Aorta (tissue), 5 donors: ENCODE measurements around the gene PRSS16. TPM values are rescaled to one million over a fixed set of nuclear protein-coding genes. Genes with fewer than 3 reads are reported as not detected.

Source experiments
- ATAC-seq: fragments of 200-7000 bp; cut with Tn5 transposase; one replicate; pipeline ENCODE4 v1.9.1; 2022; ENCODE audit warnings: moderate library complexity; ENCODE audit not compliant: low FRiP score
- DNase-seq, 2 donors: peaks; one replicate each; pipeline ENCODE4 v3.0.0-alpha.2; 2020
- H3K27ac ChIP-seq, 2 donors: one replicate each; pipeline ENCODE4 v1.5.1; 2013; ENCODE audit warnings: low read length in 2 of 2, mild to moderate bottlenecking in 2 of 2, moderate library complexity in 2 of 2, control low read depth in 1 of 2, inconsistent platforms in 1 of 2, low read depth in 1 of 2
- H3K27me3 ChIP-seq, 2 donors: one replicate each; pipeline ENCODE4 v1.6.1; 2013; ENCODE audit warnings: control low read depth in 1 of 2, low read length in 1 of 2, mild to moderate bottlenecking in 1 of 2, moderate library complexity in 1 of 2; ENCODE audit not compliant: insufficient read depth in 2 of 2, control insufficient read depth in 1 of 2
- H3K36me3 ChIP-seq, 2 donors: one replicate each; pipeline ENCODE4 v1.6.1; 2013; ENCODE audit warnings: control low read depth in 1 of 2, low read length in 1 of 2, mild to moderate bottlenecking in 1 of 2; ENCODE audit not compliant: insufficient read depth in 2 of 2, control insufficient read depth in 1 of 2
- H3K4me1 ChIP-seq, 2 donors: one replicate each; pipeline ENCODE4 v1.6.1; 2013; ENCODE audit warnings: low read length in 2 of 2, control low read depth in 1 of 2, mild to moderate bottlenecking in 1 of 2, moderate library complexity in 1 of 2; ENCODE audit not compliant: insufficient read depth in 2 of 2, control insufficient read depth in 1 of 2
- H3K4me3 ChIP-seq, 2 donors: one replicate each; pipeline ENCODE4 v1.5.1; 2013; ENCODE audit warnings: low read length in 2 of 2, control low read depth in 1 of 2, mild to moderate bottlenecking in 1 of 2
- H3K9me3 ChIP-seq: one replicate; pipeline ENCODE4 v1.6.1; 2013; ENCODE audit warnings: mild to moderate bottlenecking, low read length; ENCODE audit not compliant: control insufficient read depth
- WGBS, 2 donors: extraction: QIAGEN DNeasy Blood & Tissue Kit; methylation state at CpG; one replicate each; pipeline ENCODE4 v1.1.7; 2013; 5-methylcytosine and 5-hydroxymethylcytosine counted together
- intact Hi-C, 2 donors: fragments of 100-400 bp; cut with DNase I; formaldehyde crosslinking; loops; one replicate each; pipeline versions ENCODE4 v1.14.2 to v1.15.0; 2022
- polyA plus RNA-seq, 2 donors: library from polyadenylated mRNA; stranded (reverse); fragments of 200-250 nt; gene quantifications; one replicate each; pipeline ENCODE4 v1.2.3, GENCODE V29; 2013
- total RNA-seq, 2 donors: library from RNA; stranded (reverse); fragmentation: NEBNext Ultra II Directional; extraction: Animal tissue kit (Norgen Biotek cat#: 25700); gene quantifications; one replicate each; pipeline ENCODE4 v1.2.1, GENCODE V29; 2021
- donor health status: healthy with polysubstance abuse.
- donor health status: Bipolar disorder and iron deficiency.
- donor health status: DM: no; HTN: no; CAD: no.
- donor health status: DM: no; HTN: no; CAD: no.
- donor health status: DM: yes; HTN: yes; CAD: no.

PRSS16 gene
- total and polyA plus RNA-seq, 4 donors = 0.75 to 1.1 TPM; not detected in 2

GRCh38 chr6:27238010-27238983, 9.2 kb upstream of the PRSS16 start:
- intact Hi-C loops = no loop called here
- no peak for ATAC-seq
- Histone ChIP-seq H3K4me3 (peak overlapping the region in 1 of 2 donors; percentile 33), H3K9me3 (peaks cover 5% of the 10 kb centered on the region), H3K4me1 (no peaks in the 10 kb centered on the region), H3K27me3 (no peaks in the 10 kb centered on the region), H3K36me3 (no peaks in the 10 kb centered on the region), H3K27ac (no peak overlapping the region)
- 3 to 5% methylated on average over 41 of the region's 41 CpGs for WGBS, 2 donors
- no peak for DNase-seq

- ATAC-seq (no peak), DNase-seq (no peak)
- no peak overlapping the region for H3K27ac ChIP-seq
- 82 to 83% methylated on average over 6 of the region's 6 CpGs for WGBS, 2 donors
- peaks cover 5% of the 10 kb centered on the region for H3K9me3 ChIP-seq
- intact Hi-C loops = no loop called here
- H3K4me3 ChIP-seq = no peak overlapping the region
- H3K27me3 ChIP-seq = no peaks in the 10 kb centered on the region
- no peaks in the 10 kb centered on the region for H3K4me1 ChIP-seq
- H3K36me3 ChIP-seq = no peaks in the 10 kb centered on the region
These were observed 8.2 kb upstream of the PRSS16 start for GRCh38 chr6:27239258-27239657.

GRCh38 chr6:27241443-27241842, 6.1 kb upstream of the PRSS16 start:
- intact Hi-C loops = no loop called here
- 81 to 82% methylated on average over 7 of the region's 7 CpGs for WGBS, 2 donors

GRCh38 chr6:27242589-27243265, 4.8 kb upstream of the PRSS16 start:
- ATAC-seq (no peak), DNase-seq (no peak)
- intact Hi-C loops = no loop called here
- Histone ChIP-seq H3K36me3 (no peaks in the 10 kb centered on the region), H3K4me3 (no peak overlapping the region), H3K9me3 (peaks cover 3% of the 10 kb centered on the region), H3K27me3 (peaks cover 0 to 1% of the 10 kb centered on the region in 2 donors), H3K4me1 (no peaks in the 10 kb centered on the region), H3K27ac (no peak overlapping the region)
- WGBS, 2 donors = 69 to 71% methylated on average over 14 of the region's 14 CpGs

More at GRCh38 chr6:27241443-27241842, 6.1 kb upstream of the PRSS16 start:
- DNase-seq = no peak
- Histone ChIP-seq H3K36me3 (no peaks in the 10 kb centered on the region), H3K27me3 (peaks cover 0 to 1% of the 10 kb centered on the region in 2 donors), H3K4me1 (no peaks in the 10 kb centered on the region), H3K9me3 (peaks cover 5% of the 10 kb centered on the region), H3K4me3 (no peak overlapping the region), H3K27ac (no peak overlapping the region)
- no peak for ATAC-seq

GRCh38 chr6:27248783-27249182, 1.3 kb downstream of the PRSS16 start:
- no peaks in the 10 kb centered on the region for H3K4me1 ChIP-seq

GRCh38 chr6:27250277-27251111, 3.0 kb downstream of the PRSS16 start:
- 6 to 8% methylated on average over 35 of the region's 35 CpGs for WGBS, 2 donors
- intact Hi-C loops = no loop called here
- ATAC-seq (no peak), DNase-seq (no peak)
- no peaks in the 10 kb centered on the region for H3K4me1 ChIP-seq
- peak overlapping the region in 1 of 2 donors; percentile 44 for H3K4me3 ChIP-seq
- H3K9me3 ChIP-seq = no peaks in the 10 kb centered on the region
- H3K27me3 ChIP-seq = no peaks in the 10 kb centered on the region
- no peaks in the 10 kb centered on the region for H3K36me3 ChIP-seq
- H3K27ac ChIP-seq = no peak overlapping the region

More at GRCh38 chr6:27248783-27249182, 1.3 kb downstream of the PRSS16 start:
- Histone ChIP-seq H3K27me3 (peaks cover 0 to 1% of the 10 kb centered on the region in 2 donors), H3K4me3 (no peak overlapping the region), H3K36me3 (no peaks in the 10 kb centered on the region), H3K27ac (no peak overlapping the region), H3K9me3 (no peaks in the 10 kb centered on the region)
- intact Hi-C loops = no loop called here
- ATAC-seq (no peak), DNase-seq (no peak)
- WGBS, 2 donors = 85% methylated on average over 3 of the region's 3 CpGs

- DNase-seq (peak; percentile 70 to 79), ATAC-seq (peak; percentile 78)
- H3K4me3 ChIP-seq = peak overlapping the region; percentile 32 to 44
- H3K27me3 ChIP-seq = no peaks in the 10 kb centered on the region
- WGBS, 2 donors = 0 to 1% methylated on average over 30 to 32 of the region's 32 CpGs
- H3K4me1 ChIP-seq = no peaks in the 10 kb centered on the region
- H3K9me3 ChIP-seq = no peaks in the 10 kb centered on the region
- H3K36me3 ChIP-seq = no peaks in the 10 kb centered on the region
- intact Hi-C loops = no loop called here
- no peak overlapping the region for H3K27ac ChIP-seq
These were observed 3.7 kb downstream of the PRSS16 start for GRCh38 chr6:27251112-27251605.

- Histone ChIP-seq H3K27ac (no peak overlapping the region), H3K4me1 (no peaks in the 10 kb centered on the region), H3K27me3 (no peaks in the 10 kb centered on the region), H3K36me3 (no peaks in the 10 kb centered on the region), H3K4me3 (peak overlapping the region; percentile 32 to 44), H3K9me3 (no peaks in the 10 kb centered on the region)
- WGBS, 2 donors = 4 to 5% methylated on average over 45 to 46 of the region's 46 CpGs
- DNase-seq (peak; percentile 59 to 79), ATAC-seq (peak; percentile 54)
- intact Hi-C loops = no loop called here
These were observed 4.2 kb downstream of the PRSS16 start for GRCh38 chr6:27251606-27252251.
